ENCODE measurements around the gene SHROOM3. TPM values are rescaled to one million over a fixed set of nuclear protein-coding genes. Genes with fewer than 3 reads are reported as not detected.

SHROOM3 gene
- total RNA-seq, 1 experiment from 2014 or later, result 27.6 TPM

- Histone ChIP-seq H2BK20ac (ENCODE audit: low read depth, low read length, poor library complexity, severe bottlenecking) (no peak overlapping the region), H2BK12ac (ENCODE audit: insufficient read length, low read depth, low read length) (no peak overlapping the region), H3K4me1 (ENCODE audit: insufficient read depth, low read length) (no peaks in the 10 kb centered on the region), H3K9ac (ENCODE audit: extremely low read depth, insufficient read length, low read length) (no peak overlapping the region), H3K4me2 (ENCODE audit: insufficient read depth, insufficient read length, low read length) (no peak overlapping the region), H3K56ac (ENCODE audit: insufficient read length, low read depth, low read length) (no peak overlapping the region), H3K4ac (ENCODE audit: low read depth, low read length) (no peak overlapping the region), H3K27me3 (ENCODE audit: insufficient read depth, low read length) (no peaks in the 10 kb centered on the region), H4K5ac (ENCODE audit: insufficient read length, low read depth, low read length) (no peak overlapping the region), H2BK5ac (ENCODE audit: insufficient read length, low read length) (no peak overlapping the region), H4K20me1 (ENCODE audit: control insufficient read depth, insufficient read depth, insufficient read length) (no peaks in the 10 kb centered on the region), H3K14ac (ENCODE audit: insufficient read depth, low read length) (no peak overlapping the region), H2BK15ac (ENCODE audit: low read depth, low read length) (no peak overlapping the region), H2AK5ac (ENCODE audit: insufficient read length, low read length) (no peak overlapping the region), H4K8ac (replicated peaks; ENCODE audit: insufficient read length, low read depth, low read length) (no peak overlapping the region), H4K91ac (ENCODE audit: insufficient read length, low read depth, low read length) (no peak overlapping the region), H3K23me2 (ENCODE audit: insufficient read length, low read depth, low read length, poor library complexity, severe bottlenecking) (no peaks in the 10 kb centered on the region), H3K27ac (ENCODE audit: insufficient read length, low read depth, low read length) (no peak overlapping the region), H3K23ac (ENCODE audit: insufficient read length, low read depth, low read length) (no peak overlapping the region), H3K18ac (ENCODE audit: insufficient read length, low read depth, low read length) (no peak overlapping the region), H3K9me3 (ENCODE audit: control insufficient read depth, low read depth, low read length) (no peaks in the 10 kb centered on the region), H3T11ph (ENCODE audit: low read length) (no peak overlapping the region), H2BK120ac (ENCODE audit: low read depth, low read length, poor library complexity, severe bottlenecking) (no peak overlapping the region), H3K79me2 (ENCODE audit: insufficient read depth, low read length) (no peaks in the 10 kb centered on the region), H2AFZ (ENCODE audit: low read length) (no peak overlapping the region), H3K79me1 (ENCODE audit: insufficient read depth, low read depth, low read length, poor library complexity, severe bottlenecking) (no peaks in the 10 kb centered on the region)
- peak; percentile 60 for TF ChIP-seq CTCF (conservative IDR thresholded peaks at IDR 0.05)
- DNase-seq, result no peak
- Mint-ChIP-seq H3K27me3 (ENCODE audit: low read depth) (no peaks in the 10 kb centered on the region), H3K36me3 (ENCODE audit: insufficient read depth in 1 of 3, low read depth in 3 of 3) (peaks cover 33 to 46% (median 44%) of the 10 kb centered on the region in 3 experiments), H3K4me1 (peaks cover 5 to 9% of the 10 kb centered on the region in 2 experiments), H3K27ac (no peak overlapping the region; a peak in 1 of 7 replicates), H3K4me3 (no peak overlapping the region), H3K9me3 (peaks cover 3 to 4% of the 10 kb centered on the region in 2 experiments; a peak in 3 of 5 replicates)
- WGBS (ENCODE audit: extremely low coverage, insufficient read length, low lambda C conversion rate), result no CpG with 5 or more reads among the region's 6 CpGs
These were observed 313.6 kb downstream of the SHROOM3 start for GRCh38 chr4:76748649-76749048.
